GM10847 (cell line): ENCODE data around the gene MBD3L3.
"Not testable (repeated sequence)": the region's sequence is repeated elsewhere in the genome, so short reads cannot be mapped to it uniquely, and the experiment has no call there.

Experiments used
- POLR2A ChIP-seq: IDR thresholded peaks from 2 replicates; pipeline ENCODE4 v1.6.1; 2011; ENCODE audit not compliant: insufficient read length; ENCODE audit errors: extremely low read depth

The MBD3L3 gene

GRCh38 chr19:7069904-7070226 is 11.4 kb upstream of the MBD3L3 start:
- TF ChIP-seq POLR2A = no peak

DNA sequence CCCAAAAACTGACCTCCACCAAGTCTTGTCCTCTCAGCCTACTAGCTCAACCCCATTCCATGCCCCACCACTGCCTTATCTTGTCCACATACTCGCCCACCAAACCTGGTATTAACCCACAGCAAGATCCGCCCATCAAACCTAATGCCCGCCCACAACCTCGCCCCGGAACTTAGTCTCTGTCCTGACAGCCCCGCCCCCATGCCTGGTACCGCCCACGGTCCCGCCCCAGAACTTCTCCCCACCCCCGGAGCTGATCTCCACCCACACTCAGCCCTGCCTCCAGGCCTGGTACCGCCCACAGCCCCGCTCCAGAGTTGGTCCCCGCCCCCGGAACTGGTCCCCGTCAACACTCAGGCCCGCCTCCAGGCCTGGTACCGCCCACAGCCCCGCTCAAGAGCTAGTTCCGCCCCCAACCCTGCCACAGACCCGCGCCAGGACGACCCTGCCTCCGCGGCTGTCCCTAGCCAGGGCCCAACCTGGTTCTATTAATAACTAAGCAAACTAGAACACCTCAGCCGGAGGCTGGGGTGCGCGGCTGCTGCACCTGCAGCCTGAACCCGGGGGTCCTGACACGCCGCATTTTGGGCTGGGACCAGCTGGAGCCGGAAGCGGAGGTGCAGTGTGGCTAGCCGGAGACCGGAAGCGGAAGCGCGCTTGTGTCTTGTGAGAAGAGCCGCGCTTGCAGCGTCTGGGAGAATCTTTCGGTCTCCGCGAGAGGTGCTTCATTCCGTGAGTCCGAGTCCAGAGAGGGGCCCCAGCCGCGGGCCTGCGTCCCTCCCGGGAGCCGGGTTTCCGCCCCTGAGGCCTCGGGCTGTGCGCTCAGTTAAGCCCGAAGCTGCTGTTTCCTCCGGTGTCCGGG is 10.8 kb upstream of the MBD3L3 start, which contains the start of gene ZNF557:
Gene ZNF557, plus strand, starts transcription at position 662 of the 862 bp plus-strand sequence. CDS start 5,372 bp downstream, outside the sequence.
- TF ChIP-seq POLR2A = peak; percentile 89

DNA sequence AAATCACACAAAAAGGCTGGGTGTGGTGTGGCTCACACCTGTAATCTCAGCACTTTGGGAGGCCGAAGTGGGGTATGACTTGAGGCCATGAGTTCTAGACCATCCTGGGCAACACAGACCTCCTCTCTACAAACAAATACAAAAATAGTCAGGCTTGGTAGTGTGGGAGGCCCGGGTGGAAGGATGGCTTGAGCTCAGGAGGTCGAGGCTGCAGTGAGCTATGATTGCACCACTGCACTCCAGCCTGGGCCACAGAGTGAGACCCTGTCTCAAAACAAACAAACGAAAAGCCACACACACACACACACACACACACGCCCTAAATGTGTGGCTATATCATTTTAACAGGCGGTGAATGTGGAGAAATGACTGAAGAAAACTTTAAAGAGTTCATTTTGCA is 10.1 kb upstream of the MBD3L3 start:
- TF ChIP-seq POLR2A = no peak

DNA sequence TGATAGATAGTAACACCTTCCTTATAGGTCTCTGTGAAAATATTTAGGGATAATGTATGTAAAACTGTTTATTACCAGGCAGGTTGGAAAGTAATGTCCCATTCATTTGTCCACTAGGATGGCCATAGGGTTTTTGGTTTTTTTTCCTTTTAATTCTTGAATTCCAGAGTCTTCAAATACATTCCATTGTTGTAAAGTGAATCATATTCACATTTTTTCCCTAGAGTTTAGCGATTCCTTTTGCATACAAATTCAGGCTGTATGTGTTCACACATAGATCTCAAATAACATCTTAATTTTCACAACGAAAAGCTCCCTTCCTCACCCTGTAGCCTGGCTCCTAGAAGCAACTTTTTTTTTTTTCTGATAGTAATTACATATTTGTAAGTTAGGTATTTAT is 9.2 kb upstream of the MBD3L3 start:
- no peak for TF ChIP-seq POLR2A

- no peak for TF ChIP-seq POLR2A
Measured at GRCh38 chr19:7063764-7064418, 5.4 kb upstream of the MBD3L3 start.

DNA sequence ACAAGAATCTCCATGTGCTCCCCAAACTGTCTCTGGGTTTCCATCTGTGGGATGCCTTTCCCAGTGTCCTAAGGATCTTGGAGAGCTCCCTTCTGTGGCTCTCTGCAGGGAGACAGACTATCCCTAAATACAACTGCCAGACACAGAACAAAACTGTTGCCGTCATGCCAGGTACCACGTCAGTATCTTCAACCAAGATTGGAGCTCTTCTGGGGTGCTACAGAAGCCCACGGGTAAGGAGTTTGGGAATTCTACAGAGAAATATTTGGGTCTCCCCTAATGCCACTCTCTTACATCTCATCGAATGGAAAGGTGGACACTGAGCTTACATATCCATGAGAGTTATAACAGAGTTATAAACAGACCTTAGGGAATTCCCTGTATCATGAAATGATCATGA is 4.9 kb upstream of the MBD3L3 start:
- TF ChIP-seq POLR2A = no peak

GRCh38 chr19:7049021-7049420 is 9.5 kb downstream of the MBD3L3 start, which contains the start of gene MBD3L2:
Gene MBD3L2 (plus strand): TSS chr19:7049321. CDS start chr19:7049374, 53 bp downstream.
- TF ChIP-seq POLR2A = not testable (repeated sequence)

DNA sequence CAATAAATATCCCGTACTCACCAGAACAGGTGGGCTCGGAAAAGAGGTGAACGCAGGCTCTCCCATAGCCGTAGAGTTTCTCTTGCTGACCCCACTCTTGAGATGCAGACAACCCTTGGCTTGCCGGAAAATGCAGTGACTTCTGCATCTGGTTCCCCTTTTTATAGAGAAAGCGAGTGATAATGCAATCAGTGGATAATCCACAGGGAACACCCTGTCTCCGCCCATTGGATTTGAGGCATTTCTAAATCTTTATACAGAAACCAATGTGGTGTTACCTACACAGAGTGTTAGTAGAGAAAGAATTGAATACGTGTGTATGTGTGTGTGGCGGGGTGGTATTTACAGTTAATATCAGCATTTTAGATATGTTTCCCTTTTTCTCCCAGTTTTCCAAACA is 18.4 kb downstream of the MBD3L3 start, which contains the start of gene MBD3L4:
Gene MBD3L4, minus strand, starts transcription at position 101 of the 400 bp plus-strand sequence. Its CDS starts 35 bp downstream, at position 66.
- TF ChIP-seq POLR2A = not testable (repeated sequence)

DNA sequence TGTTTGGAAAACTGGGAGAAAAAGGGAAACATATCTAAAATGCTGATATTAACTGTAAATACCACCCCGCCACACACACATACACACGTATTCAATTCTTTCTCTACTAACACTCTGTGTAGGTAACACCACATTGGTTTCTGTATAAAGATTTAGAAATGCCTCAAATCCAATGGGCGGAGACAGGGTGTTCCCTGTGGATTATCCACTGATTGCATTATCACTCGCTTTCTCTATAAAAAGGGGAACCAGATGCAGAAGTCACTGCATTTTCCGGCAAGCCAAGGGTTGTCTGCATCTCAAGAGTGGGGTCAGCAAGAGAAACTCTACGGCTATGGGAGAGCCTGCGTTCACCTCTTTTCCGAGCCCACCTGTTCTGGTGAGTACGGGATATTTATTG is 28.2 kb downstream of the MBD3L3 start, which contains the start of gene MBD3L5:
Gene MBD3L5, plus strand, starts transcription at position 301 of the 400 bp plus-strand sequence. Its CDS starts 34 bp downstream, at position 335.
- TF ChIP-seq POLR2A = not testable (repeated sequence)

DNA sequence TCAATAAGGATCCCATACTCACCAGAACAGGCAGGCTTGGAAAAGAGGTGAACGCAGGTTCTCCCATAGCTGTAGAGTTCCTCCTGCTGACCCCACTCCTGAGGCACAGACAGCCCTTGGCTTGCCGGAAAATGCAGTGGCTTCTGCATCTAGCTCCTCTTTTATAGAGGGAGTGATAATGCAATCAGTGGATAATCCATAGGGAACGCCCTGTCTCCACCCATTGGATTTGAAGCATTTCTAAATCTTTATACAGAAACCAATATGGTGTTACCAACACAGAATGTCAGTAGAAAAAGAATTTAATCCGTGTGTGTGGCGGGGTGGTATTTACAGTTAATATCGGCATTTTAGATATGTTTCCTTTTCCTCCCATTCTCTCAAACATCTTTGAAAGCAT is 37.1 kb downstream of the MBD3L3 start, which contains the start of gene MBD3L2B:
Gene MBD3L2B, minus strand, starts transcription at position 101 of the 400 bp plus-strand sequence. Its CDS starts 34 bp downstream, at position 67.
- not testable (repeated sequence) for TF ChIP-seq POLR2A

GRCh38 chr19:7018828-7019227 is 39.6 kb downstream of the MBD3L3 start:
- TF ChIP-seq POLR2A = no peak

GRCh38 chr19:7013678-7014077 is 44.8 kb downstream of the MBD3L3 start:
- TF ChIP-seq POLR2A = no peak

DNA sequence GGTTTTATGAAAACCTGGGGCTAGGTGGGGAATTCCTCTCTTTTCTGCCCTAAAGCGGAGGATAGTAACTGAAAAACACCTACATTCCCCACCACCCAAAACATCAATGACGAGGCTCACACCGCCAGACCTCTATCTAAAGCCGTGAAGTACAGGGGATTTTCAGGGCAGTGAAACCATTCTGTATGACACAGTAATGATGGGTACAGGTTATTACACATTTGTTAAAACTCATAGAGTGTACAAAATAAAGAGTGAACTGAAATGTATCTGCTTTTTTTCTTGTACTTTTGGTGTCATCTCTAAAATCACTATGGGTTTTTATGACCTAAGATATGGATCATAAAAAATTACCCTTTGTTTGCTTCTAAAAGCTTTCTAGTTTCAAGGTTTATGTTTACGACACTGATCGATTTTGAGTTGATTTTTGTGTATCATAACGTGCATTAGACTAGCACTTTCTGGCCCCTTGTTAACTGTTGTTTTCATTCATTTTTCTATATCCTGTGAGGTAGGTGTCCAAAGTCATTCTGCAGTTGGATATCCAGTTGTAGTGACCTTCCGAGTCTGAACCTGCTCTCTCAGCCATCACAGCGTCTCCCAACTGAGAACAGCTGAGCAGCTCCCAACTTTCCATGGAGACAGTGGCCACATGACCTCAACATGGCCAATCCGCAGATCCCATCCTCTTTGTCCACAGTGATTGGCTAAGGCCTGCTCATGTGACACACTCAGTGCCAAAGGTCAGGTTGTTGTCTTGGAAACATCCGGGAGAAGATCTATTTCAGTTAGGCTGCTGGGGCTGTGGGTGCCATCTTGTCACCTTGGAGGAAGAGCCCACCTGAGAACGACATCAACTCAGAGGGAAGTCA is 47.5 kb downstream of the MBD3L3 start:
- TF ChIP-seq POLR2A = no peak

GRCh38 chr19:7007859-7008258 is 50.6 kb downstream of the MBD3L3 start:
- TF ChIP-seq POLR2A = no peak
